D721Med (cell line): ENCODE data around the gene MRPS6.
A peak's percentile ranks its signal among the peaks of the same experiment; 100 is the strongest.

Source experiments
- DNase-seq: peaks from one replicate; pipeline ENCODE4 v3.0.0; 2011; ENCODE audit warnings: low spot score; ENCODE audit not compliant: insufficient read length
- FAIRE-seq: peaks from 2 replicates; lab custom pipeline; 2011; peaks lifted over from hg19 to GRCh38; lab: Jason Lieb, UNC
- CTCF ChIP-seq: IDR thresholded peaks from 2 replicates; pipeline ENCODE4 v1.5.1; 2012; ENCODE audit warnings: mild to moderate bottlenecking, control low read depth; ENCODE audit not compliant: insufficient read depth; ENCODE audit errors: missing control alignments

MRPS6 gene

GRCh38 chr21:34183331-34183928, 110.1 kb downstream of the MRPS6 start:
- TF ChIP-seq CTCF: no peak
- FAIRE-seq: no peak

GRCh38 chr21:34184232-34184631, 110.9 kb downstream of the MRPS6 start:
- no peak for TF ChIP-seq CTCF
- DNase-seq (no peak), FAIRE-seq (no peak)

More at GRCh38 chr21:34183331-34183928, 110.1 kb downstream of the MRPS6 start:
- DNase-seq: no peak

GRCh38 chr21:34185026-34185750, 111.8 kb downstream of the MRPS6 start:
- peak; percentile 40 for DNase-seq
- peak; percentile 61 for FAIRE-seq

GRCh38 chr21:34186109-34186719, 112.8 kb downstream of the MRPS6 start:
- DNase-seq (no peak), FAIRE-seq (no peak)
- TF ChIP-seq CTCF: no peak

More at GRCh38 chr21:34185026-34185750, 111.8 kb downstream of the MRPS6 start:
- no peak for TF ChIP-seq CTCF

- DNase-seq: no peak
- no peak for FAIRE-seq
- TF ChIP-seq CTCF: no peak
Measured at GRCh38 chr21:34187935-34188334, 114.6 kb downstream of the MRPS6 start.

- FAIRE-seq (peak; percentile 95), DNase-seq (no peak)
- TF ChIP-seq CTCF: no peak
Measured at GRCh38 chr21:34189506-34189905, 116.1 kb downstream of the MRPS6 start.
